ENCODE measurements around the gene ZDHHC1.

ZDHHC1 gene

GRCh38 chr16:67446968-67447507 lies 30.8 kb upstream of the ZDHHC1 start:
- no peak for DNase-seq

- DNase-seq, result no peak
Observed at GRCh38 chr16:67445913-67446907, 29.9 kb upstream of the ZDHHC1 start.

- DNase-seq, result no peak
Observed at GRCh38 chr16:67445441-67445912, 29.2 kb upstream of the ZDHHC1 start.

DNA sequence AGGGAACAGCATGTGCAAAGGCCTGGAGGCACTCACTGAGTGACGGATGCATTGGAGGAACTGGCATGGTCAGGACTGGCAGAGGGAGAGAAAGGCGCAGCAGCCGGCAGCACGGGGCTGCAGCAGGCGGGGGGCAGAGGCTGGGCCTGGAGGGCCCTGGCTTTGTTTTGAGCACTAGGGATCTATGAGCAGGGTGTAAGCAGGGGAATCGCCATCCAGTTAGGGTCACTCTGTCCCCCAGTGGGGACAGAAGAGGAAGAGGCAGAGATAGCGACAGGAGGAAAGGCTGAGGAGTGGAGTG lies 28.8 kb upstream of the ZDHHC1 start:
- DNase-seq, result no peak

DNA sequence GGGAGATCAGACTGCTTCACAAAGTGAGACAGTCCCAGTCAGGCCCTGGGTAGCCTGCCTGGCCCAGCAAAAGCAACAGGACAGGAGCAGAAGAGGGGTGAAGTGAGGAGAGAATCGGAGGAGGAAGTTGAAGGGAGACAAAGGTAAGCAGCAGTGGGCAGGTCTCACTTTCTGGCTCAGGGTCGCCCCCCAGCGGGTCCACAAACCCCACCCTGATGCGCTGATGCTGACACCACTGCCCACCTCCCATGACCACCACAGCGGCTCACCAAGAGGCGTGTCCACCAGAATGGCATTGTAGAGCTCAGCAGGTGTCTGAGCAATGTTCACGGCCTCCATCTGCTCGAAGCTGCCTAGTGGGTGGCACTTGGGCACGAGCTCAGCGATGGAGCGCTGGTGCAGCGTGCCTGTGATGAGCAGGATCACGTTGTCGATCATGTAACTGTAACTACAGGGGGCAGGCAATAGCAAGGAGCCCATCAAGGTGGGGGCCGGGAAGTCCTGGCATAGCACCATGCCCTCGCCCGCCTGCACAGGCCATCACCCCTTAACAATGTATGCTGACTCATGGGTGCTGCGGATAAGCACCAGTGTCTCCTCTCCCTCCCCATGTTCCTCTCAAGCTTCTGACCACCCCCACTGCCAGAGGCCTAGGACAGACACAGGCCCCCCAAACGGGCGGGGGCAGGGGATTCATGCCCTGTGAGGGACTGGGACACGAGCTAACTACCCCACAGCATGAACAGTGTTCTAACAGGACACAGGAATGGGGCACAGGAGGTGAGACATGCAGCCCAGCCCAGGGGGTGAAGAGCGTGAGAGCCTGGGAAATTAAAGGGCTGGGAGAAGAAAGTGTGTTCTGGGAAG lies 28.2 kb upstream of the ZDHHC1 start:
- no peak for DNase-seq

DNA sequence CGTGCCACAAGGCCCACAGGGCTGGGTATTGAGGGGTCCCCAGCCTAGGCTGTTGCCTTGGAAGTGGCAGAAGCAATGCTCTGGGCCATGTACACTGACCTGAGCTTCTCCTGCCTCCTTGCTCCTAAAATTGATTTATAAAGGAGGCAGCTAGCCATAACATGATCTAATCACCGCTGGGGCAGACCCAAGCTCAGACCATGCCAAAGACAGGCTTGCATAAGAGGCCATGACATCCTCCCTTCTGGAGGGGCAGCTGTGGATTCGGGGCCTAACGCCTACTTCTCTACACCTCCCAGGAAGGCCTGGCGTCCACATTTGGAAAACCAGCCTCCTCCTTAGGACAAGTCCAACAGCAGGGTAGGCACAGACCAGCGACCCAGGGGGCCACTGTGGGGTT lies 27.0 kb upstream of the ZDHHC1 start:
- no peak for DNase-seq

DNA sequence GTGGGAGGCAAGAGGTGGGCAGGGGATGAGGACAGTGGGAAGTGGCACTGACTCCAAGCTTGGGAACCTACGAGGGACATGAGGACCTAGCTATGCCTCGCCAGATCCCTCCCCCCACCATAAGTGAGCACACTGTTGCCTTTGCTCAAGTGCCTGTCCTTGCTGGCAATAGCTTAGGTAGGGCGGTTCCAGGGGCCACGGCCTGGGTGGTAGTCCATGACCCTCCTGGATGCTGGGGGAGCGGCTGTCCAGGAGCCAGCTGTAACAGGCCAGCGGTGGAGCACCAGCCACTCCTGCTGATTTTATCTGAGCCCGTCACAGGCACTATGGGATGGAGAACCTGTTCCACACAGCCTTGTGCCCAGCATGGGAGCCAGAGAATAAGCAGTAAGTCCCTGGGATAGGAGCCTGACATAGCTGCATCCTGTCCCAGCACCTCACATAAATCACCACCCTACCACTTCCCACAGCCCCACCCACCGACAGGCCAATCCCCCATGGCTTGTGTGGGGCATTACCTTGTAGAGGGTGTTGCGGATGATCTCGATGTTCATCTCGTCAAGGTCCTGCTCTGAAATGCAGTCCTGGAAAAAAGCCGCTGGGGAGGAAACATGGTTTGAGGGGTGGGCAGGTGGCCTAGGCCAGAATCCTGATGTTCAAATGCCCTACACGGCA lies 26.4 kb upstream of the ZDHHC1 start:
- DNase-seq, result no peak

DNA sequence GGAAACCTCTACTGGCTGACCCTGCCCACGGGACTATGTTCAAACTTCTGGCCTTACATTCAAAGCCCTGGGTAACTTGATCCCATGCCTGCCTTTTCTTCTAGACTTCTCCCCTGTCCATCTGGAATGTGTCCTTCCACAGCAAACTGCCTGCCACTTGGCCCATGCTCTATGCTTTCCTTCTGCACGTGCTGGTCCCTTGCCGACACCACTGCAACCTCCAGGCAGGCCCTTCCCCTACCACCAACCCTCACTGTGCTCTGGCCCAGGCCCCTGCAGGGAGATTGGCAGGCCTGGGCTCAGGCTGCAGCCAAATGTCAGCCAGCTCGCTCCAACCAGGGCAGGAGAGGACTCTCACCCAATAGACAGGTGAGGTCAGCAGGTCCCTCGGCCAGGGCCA lies 25.6 kb upstream of the ZDHHC1 start:
- no peak for DNase-seq

- DNase-seq, result no peak
Observed at GRCh38 chr16:67441271-67441753, 25.0 kb upstream of the ZDHHC1 start.

GRCh38 chr16:67438824-67439393 lies 22.6 kb upstream of the ZDHHC1 start:
- no peak for DNase-seq

DNA sequence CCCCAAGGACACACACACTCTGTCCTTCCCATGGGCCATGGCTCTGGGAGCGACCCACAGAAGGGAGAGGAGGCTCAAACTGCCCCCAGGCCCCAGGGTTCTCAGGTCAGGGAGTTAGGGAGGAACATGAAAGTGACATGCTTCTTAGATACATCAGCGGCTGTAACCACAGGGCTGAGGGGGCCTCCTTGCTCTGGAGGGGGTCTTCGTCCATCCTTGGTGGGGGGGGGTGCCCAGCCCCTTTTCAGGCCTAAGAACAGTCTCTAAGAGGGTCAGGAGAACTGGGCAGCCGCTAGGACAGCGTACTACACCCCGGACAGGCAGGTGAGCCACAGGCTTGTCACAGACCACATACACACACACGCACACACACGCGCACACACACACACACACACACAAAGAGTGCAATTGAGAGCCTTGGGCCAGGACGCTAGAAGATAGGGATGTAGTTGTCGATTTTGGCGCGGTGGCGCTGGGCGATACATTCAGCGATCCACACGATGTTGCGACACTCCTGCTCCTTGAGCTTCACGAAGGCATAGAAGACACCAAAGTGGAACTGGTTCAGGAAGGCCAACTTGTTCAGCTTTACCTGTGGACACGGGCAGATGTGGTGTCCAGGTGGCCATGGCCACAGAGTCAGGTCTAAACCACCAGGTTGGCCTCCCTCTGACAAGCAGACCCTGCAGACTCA lies 22.0 kb upstream of the ZDHHC1 start:
- DNase-seq, result no peak

GRCh38 chr16:67437513-67437912 lies 21.2 kb upstream of the ZDHHC1 start:
- DNase-seq, result no peak

DNA sequence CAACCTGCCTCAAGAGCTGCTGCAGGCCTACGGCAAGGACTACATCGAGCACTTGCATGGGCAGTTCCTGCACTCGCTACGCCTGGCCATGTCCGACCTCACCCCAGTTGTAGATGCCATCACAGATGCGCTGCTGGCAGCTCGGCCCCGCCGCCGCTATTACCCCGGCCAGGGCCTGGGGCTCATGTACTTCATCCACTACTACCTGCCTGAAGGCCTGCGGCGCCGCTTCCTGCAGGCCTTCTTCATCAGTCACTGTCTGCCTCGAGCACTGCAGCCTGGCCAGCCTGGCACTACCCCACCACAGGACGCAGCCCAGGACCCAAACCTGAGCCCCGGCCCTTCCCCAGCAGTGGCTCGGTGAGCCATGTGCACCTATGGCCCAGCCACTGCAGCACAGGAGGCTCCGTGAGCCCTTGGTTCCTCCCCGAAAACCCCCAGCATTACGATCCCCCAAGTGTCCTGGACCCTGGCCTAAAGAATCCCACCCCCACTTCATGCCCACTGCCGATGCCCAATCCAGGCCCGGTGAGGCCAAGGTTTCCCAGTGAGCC lies 20.4 kb upstream of the ZDHHC1 start:
- no peak for DNase-seq

GRCh38 chr16:67435758-67436164 lies 19.5 kb upstream of the ZDHHC1 start:
- DNase-seq, result no peak

GRCh38 chr16:67433131-67433719 lies 16.9 kb upstream of the ZDHHC1 start:
- no peak for DNase-seq

GRCh38 chr16:67432506-67432890 lies 16.2 kb upstream of the ZDHHC1 start:
- DNase-seq, result no peak

- no peak for DNase-seq
Observed at GRCh38 chr16:67431775-67432505, 15.7 kb upstream of the ZDHHC1 start.

DNA sequence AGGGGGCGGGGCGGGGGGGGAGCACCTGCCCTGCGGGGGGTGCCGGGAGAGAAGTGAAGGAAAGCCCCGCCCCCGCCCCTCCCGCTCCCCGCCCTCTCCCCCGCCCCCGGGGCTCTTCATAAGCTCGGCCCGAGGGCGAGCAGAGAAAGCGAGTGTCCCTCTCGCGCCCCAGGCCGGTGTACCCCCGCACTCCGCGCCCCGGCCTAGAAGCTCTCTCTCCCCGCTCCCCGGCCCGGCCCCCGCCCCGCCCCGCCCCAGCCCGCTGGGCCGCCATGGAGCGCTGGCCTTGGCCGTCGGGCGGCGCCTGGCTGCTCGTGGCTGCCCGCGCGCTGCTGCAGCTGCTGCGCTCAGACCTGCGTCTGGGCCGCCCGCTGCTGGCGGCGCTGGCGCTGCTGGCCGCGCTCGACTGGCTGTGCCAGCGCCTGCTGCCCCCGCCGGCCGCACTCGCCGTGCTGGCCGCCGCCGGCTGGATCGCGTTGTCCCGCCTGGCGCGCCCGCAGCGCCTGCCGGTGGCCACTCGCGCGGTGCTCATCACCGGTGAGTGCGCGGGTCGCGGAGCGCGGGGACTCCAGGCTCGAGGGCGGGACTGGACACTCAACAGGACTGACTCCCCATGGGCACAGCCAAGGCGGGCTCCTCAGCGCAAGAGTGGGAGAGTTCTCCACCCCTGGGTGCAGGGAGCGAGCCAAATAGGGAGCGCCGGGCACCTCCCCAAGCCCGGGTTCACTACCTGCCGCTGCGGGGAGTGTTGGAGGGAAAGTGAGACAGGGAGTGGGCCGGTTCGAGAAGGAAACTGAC lies 14.9 kb upstream of the ZDHHC1 start, which contains the start of gene HSD11B2:
TSS of gene HSD11B2 (plus strand) at position 145 of the 798 bp plus-strand sequence. CDS start at position 273, 128 bp downstream.
- DNase-seq, result peak; percentile 27

DNA sequence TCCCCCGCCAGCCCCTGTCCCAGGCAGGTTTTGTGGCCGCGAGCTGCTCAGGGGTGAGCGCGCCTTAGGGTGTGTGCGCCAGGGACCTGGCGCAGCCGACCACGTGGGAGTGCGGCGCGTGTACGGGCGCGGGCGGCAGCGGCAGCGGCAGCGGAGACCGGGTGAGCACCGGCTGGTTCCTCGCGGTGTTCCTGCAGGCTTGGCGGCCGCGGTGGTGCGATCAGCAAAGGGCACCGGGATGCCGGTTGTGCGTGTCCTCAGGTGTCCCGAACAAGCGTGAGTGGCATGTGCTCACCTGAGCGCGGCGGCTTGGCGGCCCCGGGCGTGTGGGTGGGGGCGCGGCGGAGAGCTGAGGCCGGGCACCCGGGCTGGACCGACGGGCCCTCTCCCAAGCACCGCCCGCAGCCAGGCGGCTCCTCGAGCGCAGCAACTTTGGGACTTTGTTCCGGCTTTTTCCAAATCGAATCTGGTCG lies 14.3 kb upstream of the ZDHHC1 start:
- no peak for DNase-seq

All from fibroblast of skin of right biceps (primary cell).